GM21526 (cell line): Measurements from ENCODE around the gene SPARC.
"Not testable (repeated sequence)": the region's sequence is repeated elsewhere in the genome, so short reads cannot be mapped to it uniquely, and the experiment has no call there.

Source experiments
- ATAC-seq: cut with Tn5 transposase; IDR thresholded peaks from one replicate; pipeline ENCODE4 v1.9.1; 2021; ENCODE audit warnings: moderate library complexity; ENCODE audit not compliant: unreplicated experiment, low FRiP score

Gene SPARC

DNA sequence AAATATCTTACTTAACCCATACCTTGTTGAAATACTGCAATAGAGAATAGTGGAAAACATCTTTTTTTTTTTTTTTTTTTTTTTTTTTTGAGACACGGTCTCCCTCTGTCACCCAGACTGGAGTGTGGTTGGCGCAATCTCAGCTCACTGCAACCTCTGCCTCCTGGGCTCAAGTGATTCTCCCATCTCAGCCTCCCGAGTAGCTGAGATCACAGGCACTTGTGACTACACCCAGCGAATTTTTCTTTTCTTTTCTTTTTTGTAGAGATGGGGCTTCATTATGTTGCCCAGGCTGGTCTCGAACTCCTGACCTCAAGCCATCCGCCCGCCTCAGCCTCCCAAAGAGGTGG is 6.6 kb downstream of the SPARC start:
- ATAC-seq = not testable (repeated sequence)

DNA sequence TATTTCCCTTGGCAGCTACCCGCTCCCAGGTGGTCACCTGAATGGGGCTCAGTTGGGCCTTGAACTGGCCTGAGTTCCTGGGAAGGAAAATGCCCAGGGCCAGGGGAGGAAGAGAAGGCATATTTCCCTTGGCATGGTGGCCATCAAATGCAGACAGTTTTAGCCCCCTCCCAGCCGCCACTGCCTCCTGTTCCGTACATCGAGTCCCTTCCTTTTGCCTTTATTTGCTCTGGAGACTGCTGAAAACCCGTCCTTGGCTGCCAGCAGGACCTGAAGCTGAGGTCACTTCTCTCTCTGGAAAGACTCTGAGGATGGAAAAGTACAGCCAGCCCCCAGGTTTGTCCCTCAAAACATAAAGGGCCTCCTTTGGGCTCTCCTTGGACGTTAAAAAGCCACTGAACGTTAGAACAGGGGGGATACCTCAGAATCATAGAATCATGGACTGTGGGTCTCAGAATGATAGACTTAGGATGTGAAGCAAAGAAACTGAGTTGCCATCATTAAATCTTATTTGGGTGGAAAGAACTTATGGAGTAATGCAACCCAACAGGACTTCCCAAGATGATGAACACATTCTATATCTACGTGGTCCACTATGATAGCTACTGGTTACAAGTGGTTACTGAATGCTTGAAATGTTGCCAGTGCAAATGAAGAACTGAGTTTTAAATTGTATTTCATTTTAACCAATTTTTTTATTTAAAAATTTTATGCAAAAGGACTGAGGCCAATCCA is 7.1 kb downstream of the SPARC start:
- no peak for ATAC-seq

DNA sequence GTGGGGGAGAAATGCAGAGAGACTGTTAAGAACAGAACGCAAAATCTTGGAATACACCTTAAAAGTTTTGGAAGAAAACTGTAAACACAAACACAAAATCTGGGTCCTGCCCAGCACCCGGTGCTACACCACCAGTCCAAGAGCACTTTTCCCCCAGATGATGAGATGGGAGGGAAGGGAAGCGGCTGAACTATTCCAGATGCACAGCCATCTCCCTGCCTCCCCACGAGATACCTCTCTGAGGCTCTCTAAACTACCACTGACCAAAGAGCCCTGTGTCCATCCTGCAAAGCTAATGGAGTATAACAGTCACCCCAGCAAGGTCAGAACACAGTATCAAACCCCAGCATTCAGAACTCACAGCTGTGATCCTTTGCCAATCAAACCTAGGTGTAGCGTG is 8.0 kb downstream of the SPARC start:
- no peak for ATAC-seq

DNA sequence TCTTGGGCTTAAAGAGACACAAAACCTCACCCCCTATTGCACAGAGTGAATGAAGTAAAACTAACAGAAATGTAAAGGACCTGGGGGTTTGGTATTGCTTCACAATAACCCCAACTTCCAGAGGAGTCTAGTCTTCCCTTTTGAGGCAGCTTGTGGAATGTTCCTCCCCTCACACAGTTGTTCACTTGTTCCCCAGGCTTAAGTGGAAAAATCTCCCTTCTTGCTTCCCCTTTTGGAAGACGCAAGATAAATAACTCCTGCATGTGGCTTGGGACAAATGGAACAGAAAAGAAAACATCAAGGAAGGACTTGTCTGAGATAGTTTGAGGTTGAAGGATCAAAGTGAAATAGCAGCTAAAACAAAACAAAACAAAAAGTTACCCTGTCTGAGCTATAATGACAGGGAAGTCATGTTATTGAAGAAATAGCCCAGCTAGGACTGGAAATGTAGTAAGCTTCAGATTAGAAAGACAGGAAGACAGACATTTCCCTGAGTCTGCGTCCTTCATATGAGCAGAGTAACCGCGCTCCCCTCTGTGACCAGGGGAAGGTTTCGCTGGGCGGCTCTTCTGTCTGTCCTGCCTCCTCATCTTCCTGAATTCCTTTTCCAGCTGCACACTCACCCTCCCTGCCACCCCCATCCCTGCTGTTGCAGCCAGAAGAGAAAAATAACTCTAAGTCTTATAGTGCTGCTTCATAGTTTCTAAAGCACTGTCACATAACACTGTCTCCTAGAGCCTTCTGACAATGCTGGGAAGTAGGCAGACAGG is 8.8 kb downstream of the SPARC start:
- no peak for ATAC-seq

DNA sequence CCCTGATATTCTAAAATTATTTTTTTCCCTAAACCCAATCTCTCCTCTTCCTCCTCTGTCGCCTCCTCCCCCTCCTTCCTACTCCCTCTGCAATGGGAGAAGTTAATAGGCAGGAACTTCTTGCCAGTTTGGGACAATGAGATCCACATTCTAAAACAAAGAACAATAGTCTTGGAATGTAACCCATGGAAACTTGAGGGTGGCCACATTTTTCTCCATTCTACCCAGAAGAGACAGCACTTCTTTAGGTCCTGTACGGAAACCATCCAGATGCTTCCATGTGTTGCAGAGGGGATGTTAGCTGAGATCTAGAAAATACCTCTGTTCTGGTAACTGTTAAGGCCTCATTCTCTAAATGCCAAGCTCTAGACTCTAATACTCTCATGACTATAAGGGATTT is 10.0 kb downstream of the SPARC start:
- ATAC-seq = no peak

DNA sequence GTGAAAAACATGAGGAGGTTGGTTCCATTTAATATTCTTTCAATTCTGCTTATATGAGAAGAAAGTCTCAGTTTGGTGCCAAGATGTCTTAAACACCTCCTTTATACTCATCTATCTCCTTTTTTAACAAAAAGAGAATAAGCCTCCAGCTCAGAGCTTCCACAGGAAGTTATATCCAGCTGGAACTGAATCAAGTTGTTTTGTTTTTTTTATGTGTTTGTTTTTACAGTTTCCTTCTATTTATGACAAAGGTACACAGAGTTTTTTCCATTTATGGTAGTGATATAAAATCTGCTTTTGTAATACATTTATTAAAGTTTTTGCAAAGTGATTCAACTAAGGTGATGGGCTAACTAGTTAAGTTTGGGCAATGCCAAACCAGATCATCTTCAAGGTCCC is 10.4 kb downstream of the SPARC start:
- no peak for ATAC-seq

DNA sequence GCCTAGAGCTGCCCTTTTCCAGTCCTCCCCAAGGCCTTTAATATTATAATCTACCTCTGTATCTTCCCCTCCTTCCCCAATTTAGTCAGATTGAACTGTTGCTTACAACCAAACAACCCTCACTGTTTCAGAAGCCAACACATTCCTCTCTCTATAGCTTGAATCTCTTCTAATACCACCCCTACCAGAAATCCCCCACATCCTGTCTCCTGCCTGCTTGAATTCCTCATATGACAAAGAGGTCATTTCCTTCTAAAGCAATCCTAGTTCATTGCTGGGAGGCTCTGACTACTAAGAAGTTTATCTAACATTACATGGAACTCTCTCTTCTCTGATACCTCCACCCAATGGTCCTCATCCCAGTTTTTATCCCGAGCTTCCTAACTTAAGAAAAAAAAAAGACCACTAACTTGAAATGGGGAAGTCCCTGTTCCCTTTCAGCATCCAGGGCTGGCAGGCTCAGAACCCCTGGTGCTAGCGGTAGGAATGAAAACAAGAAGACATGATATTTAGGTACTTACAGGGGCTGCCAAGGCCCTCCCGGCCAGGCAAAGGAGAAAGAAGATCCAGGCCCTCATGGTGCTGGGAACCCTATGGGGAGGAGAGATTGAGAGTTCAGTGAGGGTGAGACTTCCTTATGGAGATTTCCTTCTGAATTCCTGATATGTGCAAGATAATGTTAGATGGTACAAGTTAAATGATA is 11.0 kb downstream of the SPARC start:
- no peak for ATAC-seq

DNA sequence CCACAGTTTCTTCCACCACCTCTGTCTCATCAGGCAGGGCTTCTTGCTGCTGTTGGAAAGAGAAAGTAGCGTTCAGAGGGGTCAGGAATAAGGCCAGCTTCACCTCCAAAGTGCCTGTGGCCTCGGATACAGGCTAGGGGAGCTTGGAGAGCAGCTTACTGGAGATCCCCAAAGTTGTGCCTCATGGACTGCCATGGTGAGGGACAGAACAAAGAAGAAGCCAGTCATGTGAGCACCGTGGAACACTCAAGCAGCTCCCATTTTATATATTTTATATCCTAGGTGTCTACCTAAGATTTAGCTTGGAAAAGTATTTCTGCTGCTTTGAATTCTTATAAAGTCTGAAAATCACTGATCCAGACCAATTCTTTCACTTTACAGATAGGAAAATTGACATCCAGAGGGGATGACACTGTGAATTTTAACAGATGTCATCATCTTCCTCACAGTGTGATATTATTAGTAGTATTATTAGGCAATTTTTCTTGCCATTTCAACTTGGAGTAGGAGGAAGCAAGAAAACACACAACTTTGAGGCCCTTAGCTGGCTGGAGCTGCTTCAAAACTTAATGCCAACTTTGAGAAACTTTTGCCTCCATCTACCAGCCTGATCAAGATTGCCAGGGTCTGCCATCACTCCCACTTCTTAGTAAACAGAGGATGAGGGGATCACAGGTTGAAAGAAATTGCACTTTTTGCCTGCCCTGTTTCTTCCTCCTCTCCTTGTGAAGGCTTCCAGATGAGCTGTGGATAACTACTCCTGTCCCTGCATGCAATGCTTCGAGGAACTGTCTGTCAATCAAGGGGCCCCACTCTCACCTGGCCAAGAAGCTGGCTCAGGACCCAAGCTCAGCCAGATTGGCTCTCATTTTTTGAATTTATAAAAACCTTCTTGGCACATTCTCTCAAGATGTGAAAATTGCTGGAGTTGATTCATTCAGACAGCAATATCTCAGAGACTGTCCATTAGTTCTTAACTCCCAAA is 11.8 kb downstream of the SPARC start:
- ATAC-seq = no peak

DNA sequence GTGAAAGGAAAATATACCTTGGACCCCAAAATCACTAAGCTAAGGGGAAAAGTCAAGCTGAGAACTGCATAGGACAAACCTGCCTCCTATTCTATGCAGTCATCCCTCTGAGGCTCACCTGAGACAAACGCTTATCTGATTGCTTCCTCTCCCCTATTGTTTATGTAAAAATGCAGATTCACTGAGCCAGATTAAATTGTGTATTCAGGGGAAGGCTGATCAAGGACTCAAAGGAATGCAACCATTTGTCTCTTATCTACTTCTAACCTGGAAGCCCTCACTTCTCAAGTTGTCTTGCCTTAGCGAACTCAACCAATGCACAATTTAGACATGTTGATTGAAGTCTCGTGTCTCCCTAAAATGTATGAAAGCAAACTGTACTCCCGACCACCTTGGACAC is 13.3 kb downstream of the SPARC start:
- ATAC-seq = no peak

DNA sequence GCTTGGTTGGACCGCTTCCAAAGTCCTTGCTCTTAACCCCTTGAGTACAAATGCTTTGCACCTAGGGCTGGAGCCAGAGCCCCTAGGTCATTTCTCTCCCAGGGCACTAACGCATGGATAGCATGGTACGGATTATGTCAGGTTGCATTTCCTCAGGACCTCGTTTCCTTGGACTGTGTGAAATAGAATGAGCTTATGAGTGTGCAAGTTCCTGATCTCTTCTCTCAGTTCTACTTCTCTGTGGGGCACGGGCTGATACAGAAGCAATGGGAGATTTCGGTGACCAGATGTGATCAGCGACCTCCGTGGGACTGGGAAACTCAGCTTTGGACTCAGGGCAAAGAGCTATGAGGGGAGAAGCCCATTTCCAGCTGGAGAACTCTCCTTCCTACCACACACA is 14.2 kb downstream of the SPARC start:
- ATAC-seq = no peak

DNA sequence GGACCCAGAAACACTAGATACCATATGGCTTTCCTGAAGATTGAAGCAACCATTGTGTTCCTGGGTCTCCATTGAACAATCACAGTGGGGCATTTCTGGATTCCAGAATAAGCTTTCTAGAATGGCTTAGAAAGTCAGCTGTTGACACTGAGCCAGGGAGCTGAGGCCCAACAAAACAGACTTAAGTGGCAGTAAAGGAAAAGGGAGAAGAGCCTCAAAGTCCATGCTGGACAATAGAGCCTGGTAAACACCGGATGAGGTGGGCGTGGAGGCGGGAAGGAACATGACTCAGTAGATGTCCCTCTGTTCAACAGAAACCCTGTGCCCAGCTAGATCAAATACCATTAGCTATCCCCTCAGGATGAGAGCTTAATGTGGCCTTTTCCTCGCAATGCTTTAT is 14.8 kb downstream of the SPARC start:
- ATAC-seq = no peak

DNA sequence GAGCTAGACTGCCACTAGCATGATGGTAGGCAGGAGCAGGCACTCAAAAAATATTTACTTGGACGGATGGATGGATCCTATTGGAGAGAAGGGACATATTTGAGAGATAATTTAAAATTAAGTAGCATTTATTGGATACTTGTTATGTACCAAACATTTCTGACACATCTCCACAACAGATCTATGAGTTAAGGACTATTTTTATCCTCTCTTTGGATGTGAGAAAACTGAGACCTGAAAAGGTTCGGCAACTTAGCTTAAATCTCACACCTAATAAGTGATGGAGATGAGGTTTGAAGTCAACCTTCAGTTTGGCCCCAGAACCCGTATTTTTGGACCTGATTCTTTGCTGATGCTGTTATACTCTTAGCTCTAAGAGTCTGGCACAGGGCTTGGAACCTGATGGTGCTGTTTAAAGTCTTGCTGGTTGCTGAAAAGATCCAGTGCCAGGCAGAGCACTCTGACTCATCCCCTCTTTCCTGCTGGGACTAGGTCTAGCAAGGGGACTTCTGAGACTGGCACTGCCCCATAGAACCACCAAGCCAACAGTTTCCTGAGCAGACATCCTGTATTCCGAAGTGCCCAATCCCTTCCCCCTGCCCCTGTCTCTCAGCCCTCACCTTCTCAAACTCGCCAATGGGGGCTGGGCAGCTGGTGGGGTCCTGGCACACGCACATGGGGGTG is 15.6 kb downstream of the SPARC start:
- no peak for ATAC-seq

DNA sequence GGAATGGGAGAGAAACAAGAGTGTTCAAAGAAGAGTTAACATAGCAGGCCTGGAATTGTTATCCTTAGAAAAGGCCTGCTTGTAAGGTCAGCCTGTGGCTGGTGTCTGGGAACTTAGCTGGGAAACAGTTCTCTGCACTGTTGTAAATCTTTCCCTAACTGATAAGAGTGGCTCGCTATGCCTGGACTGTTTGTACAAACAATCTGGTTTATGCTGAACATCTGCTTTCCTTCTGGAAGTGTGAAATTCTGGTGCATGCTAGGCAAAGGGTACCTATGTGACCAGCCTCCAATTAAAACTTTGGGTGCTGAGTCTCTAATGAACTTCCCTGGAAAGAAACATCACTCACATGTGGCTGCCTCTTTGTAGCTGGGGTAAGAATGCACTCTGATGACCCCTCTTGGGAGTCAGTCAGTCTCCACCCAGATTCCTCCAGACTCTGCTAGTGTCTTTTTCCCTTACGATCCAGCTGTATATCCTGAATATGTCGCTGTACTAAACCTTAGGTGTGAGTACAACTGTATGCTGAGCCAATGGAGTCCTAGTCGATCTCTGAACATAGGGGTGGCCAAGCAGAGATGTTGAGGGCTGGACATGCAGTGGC is 16.5 kb downstream of the SPARC start:
- ATAC-seq = no peak

DNA sequence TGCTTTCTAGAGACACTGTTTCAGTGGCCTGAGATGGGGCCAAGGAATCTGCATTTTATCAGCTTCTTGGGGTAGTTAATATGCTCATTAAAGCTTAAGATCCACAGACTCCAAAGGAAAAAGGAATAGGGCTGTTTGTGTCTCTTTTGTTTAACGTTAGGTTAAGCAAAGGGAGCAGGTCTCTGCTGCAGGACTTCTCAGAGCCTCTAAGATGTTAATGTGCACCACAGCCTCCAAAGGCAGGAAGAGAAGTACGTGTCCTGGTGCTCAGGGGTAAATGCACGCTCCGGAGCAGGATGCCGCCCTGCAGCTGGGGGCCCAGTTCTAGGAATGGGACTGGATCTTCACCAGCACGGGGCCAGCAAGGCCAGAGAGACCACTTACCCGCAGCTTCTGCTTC is 19.6 kb downstream of the SPARC start:
- no peak for ATAC-seq

DNA sequence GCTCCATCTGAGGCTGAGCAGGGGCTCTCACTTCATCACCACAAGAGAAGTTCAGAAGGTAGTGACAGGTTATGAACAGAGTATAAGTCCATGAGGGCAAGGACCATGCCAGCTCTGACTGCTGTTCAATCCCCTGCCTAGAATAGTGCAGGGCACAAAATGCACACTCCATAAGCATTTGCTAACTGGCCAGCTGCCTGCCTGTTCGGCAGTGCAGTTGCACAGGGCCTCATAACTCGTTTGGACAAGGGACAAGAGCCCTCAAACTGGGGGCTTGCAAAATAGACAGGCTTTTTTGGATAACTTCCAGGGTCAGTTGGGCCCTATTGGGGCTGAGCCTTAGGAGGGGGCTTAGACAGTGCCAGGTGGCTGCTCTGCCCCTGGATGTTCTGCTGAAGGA is 21.1 kb downstream of the SPARC start:
- no peak for ATAC-seq

DNA sequence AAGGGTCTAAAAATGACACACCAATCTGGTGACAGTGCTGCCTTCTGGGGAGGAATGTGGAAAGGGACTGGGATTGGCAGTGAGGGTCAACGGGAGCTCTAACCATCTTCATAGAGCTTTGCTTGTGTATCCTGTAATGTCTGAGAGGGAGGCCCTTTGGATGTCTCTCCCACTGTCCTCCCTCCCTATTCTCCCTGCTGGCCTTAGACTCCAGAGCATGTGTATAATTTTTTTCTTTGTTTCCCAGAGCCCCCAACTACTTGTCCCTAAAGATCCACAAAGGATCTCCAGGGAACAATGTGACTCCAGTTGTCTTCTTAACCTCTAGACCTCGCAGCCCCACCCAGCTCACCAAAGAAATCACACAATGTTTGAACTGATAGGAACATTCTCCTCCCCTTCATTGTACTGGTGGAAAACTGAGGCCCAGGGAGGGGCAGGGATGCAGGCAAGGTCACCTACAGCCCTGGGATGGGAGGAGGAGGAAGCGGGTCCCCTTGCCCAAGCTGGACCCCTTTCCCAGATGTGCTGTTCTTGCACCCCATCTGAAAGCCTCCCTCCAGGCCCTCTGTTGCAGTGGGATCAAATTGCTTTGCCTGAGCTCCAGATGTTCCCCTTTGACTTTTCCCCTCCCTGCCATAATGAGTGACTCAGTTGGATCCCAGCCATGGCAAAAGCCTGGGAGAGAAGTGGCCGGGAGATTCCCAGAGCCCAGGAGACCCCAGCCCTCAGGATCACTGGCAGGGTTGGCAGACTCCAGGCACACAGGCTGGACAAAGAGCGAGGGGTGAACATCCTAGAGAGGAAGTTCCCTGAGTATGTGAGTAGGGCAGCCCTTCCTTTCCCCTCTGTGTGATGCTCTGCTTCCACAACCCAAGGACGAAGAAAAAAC is 21.8 kb downstream of the SPARC start:
- ATAC-seq = no peak

DNA sequence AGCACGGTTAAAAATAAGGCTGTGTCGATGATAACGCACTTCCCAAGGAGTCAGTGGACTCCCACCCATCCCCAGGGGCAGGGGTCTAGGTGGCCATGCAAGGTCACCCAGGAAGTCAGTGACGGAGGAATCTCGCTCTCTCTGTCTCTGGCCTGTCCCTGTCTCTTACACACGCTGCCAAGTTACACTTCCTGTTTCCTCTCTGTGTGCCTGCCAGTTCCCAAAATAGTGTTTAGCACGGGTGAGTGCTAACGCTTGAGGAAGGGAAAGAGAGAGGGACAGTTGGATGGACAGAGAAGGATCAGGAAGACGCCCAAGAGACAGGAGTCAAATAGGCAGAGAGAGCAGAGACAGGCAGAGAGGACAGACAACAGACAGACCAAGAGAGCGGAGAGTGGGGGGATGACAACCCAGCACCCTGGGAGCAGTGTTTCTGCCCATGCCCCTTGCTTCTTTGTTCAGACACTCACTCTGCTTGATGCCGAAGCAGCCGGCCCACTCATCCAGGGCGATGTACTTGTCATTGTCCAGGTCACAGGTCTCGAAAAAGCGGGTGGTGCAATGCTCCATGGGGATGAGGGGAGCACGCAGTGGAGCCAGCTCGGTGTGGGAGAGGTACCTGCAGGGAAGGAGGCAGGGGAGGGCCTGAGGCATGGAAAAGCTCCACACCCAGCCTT is 23.0 kb downstream of the SPARC start:
- no peak for ATAC-seq

DNA sequence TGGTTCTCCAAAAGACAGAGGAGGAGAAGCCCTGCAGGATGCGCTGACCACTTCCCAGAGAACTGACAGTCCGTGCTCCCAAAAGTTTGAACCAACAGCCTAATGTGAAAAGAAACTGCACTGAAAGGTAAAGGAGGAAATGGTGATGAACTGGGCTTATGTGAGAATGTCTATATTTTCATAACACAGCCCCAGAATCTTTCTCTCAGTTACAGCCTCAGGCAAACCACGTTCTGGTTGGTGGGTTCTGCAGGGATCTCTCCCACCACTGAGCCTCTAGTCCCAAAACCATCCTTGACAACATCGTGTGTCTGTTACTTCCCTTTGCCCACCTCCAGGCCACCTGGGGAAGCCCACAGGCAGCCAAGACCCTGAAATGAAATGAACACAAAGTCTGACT is 23.9 kb downstream of the SPARC start:
- ATAC-seq = no peak
